H1 (cell line): ENCODE measurements around the gene ABTB1. TPM values are rescaled to one million over a fixed set of nuclear protein-coding genes. Genes with fewer than 3 reads are reported as not detected.

Experiments
- BCL11A ChIP-seq, 2 experiments: IDR thresholded peaks; one replicate each; pipeline ENCODE4 v1.6.1; 2011; ENCODE audit warnings: low read depth in 2 of 2, low read length in 2 of 2, mild to moderate bottlenecking in 2 of 2
- FOSL1 ChIP-seq: IDR thresholded peaks from 2 replicates; pipeline ENCODE4 v1.6.1; 2011; ENCODE audit warnings: mild to moderate bottlenecking, low read depth, low read length, moderate library complexity; ENCODE audit not compliant: insufficient read depth
- NRF1 ChIP-seq: IDR thresholded peaks from 2 replicates; pipeline ENCODE4 v1.6.1; 2011; ENCODE audit warnings: mild to moderate bottlenecking, low read depth, low read length, improper control_type of control experiment
- RAD21 ChIP-seq, 2 experiments: IDR thresholded peaks in 1 of 2; conservative IDR thresholded peaks in 1 of 2; 2 replicates each; pipeline ENCODE4 v1.6.1; 2011; ENCODE audit warnings: low read depth in 2 of 2, low read length in 2 of 2, improper control_type of control experiment in 1 of 2, inconsistent platforms in 1 of 2, mild to moderate bottlenecking in 1 of 2, moderate library complexity in 1 of 2
- SAP30 ChIP-seq: fragments of 300-600 bp; sonication (generic); IDR thresholded peaks from 2 replicates; pipeline ENCODE4 v1.7.1; 2012; ENCODE audit warnings: low read length, moderate library complexity, mild to moderate bottlenecking, inconsistent platforms; ENCODE audit not compliant: insufficient read depth, insufficient replicate concordance
- SP4 ChIP-seq: IDR thresholded peaks from 2 replicates; pipeline ENCODE4 v1.6.1; 2012; ENCODE audit warnings: low read length, inconsistent platforms
- TAF1 ChIP-seq: IDR thresholded peaks from 2 replicates; pipeline ENCODE4 v1.6.1; 2011; ENCODE audit warnings: mild to moderate bottlenecking, low read depth, low read length
- TAF7 ChIP-seq: optimal IDR thresholded peaks from 2 replicates; pipeline ENCODE3; 2011; ENCODE audit warnings: low read depth, mild to moderate bottlenecking, inconsistent platforms, low read length, moderate library complexity, borderline replicate concordance
- polyA plus RNA-seq, 7 experiments: library from polyadenylated mRNA; depleted of rRNA in 3 of 7; stranded (reverse) in 5 of 7; unstranded in 2 of 7; fragments of >200 nt in 5 of 7; fragments of 200-250 nt in 2 of 7; gene quantifications; 1 replicate in 5 of 7; 2 replicates in 1 of 7; 4 replicates in 1 of 7; pipeline versions ENCODE4 v1.2.1 to v1.2.3, GENCODE V29; 2011 to 2013; ENCODE audit warnings: missing spikeins in 2 of 7, mixed read lengths in 2 of 7
- total RNA-seq: library from RNA; stranded (reverse); fragmentation: NEBNext Ultra II Directional; extraction: Animal tissue kit (Norgen Biotek cat#: 25700); gene quantifications from 2 replicates; pipeline ENCODE4 v1.2.1, GENCODE V29; 2021

The ABTB1 gene
- total and polyA plus RNA-seq, 2 of the 8 experiments (the other 6 are each of a cell fraction or from before 2014, with no cell fraction given): 7.1 to 9.4 TPM

GRCh38 chr3:127707851-127708411 lies 35.2 kb downstream of the ABTB1 start (continued):
- TF ChIP-seq SAP30: no peak
- TF ChIP-seq TAF7: no peak
- no peak for TF ChIP-seq NRF1
- no peak for TF ChIP-seq FOSL1
- no peak for TF ChIP-seq BCL11A (IDR thresholded peaks at IDR 0.05; ENCODE audit: low read depth in 2 of 2, low read length in 2 of 2)
- TF ChIP-seq RAD21 (IDR thresholded peaks at IDR 0.05 in 1 of 2, conservative IDR thresholded peaks at IDR 0.05 in 1 of 2; ENCODE audit: low read depth in 2 of 2, low read length in 2 of 2): no peak
- no peak for TF ChIP-seq TAF1
- TF ChIP-seq SP4: no peak
